Esophagus (tissue), 2 donors: Measurements from ENCODE around the gene FGFR3. TPM values are rescaled to one million over a fixed set of nuclear protein-coding genes. Genes with fewer than 3 reads are reported as not detected.
A peak's percentile ranks its signal among the peaks of the same experiment; 100 is the strongest.

Experiments used
- H3K27ac ChIP-seq, 2 donors: one replicate each; pipeline ENCODE4 v1.5.1; 2013; ENCODE audit warnings: low read depth in 2 of 2, mild to moderate bottlenecking in 2 of 2, inconsistent platforms in 1 of 2, low read length in 1 of 2, moderate library complexity in 1 of 2
- H3K27me3 ChIP-seq, 2 donors: one replicate each; pipeline ENCODE4 v1.6.1; 2013; ENCODE audit warnings: low read length in 2 of 2, control low read depth in 1 of 2, mild to moderate bottlenecking in 1 of 2; ENCODE audit not compliant: insufficient read depth in 2 of 2, control insufficient read depth in 1 of 2
- H3K36me3 ChIP-seq, 2 donors: one replicate each; pipeline ENCODE4 v1.6.1; 2013; ENCODE audit warnings: low read length in 1 of 2; ENCODE audit not compliant: control insufficient read depth in 2 of 2, insufficient read depth in 2 of 2
- H3K4me1 ChIP-seq, 2 donors: one replicate each; pipeline ENCODE4 v1.6.1; 2013; ENCODE audit warnings: low read length in 1 of 2; ENCODE audit not compliant: control insufficient read depth in 2 of 2, insufficient read depth in 2 of 2
- H3K4me3 ChIP-seq, 2 donors: one replicate each; pipeline ENCODE4 v1.5.1; 2013; ENCODE audit warnings: low read length in 2 of 2, mild to moderate bottlenecking in 2 of 2, low read depth in 1 of 2, moderate library complexity in 1 of 2
- H3K9me3 ChIP-seq, 2 donors: one replicate each; pipeline ENCODE4 v1.6.1; 2013; ENCODE audit warnings: mild to moderate bottlenecking in 2 of 2, low read depth in 1 of 2, low read length in 1 of 2, moderate library complexity in 1 of 2; ENCODE audit not compliant: control insufficient read depth in 2 of 2, insufficient read depth in 1 of 2
- WGBS, 2 donors: extraction: QIAGEN DNeasy Blood & Tissue Kit; methylation state at CpG; one replicate each; pipeline ENCODE4 v1.1.7; 2013; 5-methylcytosine and 5-hydroxymethylcytosine counted together
- polyA plus RNA-seq, 2 donors: library from polyadenylated mRNA; stranded (reverse); fragments of 200-250 nt; gene quantifications; one replicate each; pipeline ENCODE4 v1.2.3, GENCODE V29; 2013
- donor health status: healthy with polysubstance abuse.
- donor health status: Bipolar disorder and iron deficiency.

Gene FGFR3
- polyA plus RNA-seq, 2 donors: 97.6 to 121 TPM

DNA sequence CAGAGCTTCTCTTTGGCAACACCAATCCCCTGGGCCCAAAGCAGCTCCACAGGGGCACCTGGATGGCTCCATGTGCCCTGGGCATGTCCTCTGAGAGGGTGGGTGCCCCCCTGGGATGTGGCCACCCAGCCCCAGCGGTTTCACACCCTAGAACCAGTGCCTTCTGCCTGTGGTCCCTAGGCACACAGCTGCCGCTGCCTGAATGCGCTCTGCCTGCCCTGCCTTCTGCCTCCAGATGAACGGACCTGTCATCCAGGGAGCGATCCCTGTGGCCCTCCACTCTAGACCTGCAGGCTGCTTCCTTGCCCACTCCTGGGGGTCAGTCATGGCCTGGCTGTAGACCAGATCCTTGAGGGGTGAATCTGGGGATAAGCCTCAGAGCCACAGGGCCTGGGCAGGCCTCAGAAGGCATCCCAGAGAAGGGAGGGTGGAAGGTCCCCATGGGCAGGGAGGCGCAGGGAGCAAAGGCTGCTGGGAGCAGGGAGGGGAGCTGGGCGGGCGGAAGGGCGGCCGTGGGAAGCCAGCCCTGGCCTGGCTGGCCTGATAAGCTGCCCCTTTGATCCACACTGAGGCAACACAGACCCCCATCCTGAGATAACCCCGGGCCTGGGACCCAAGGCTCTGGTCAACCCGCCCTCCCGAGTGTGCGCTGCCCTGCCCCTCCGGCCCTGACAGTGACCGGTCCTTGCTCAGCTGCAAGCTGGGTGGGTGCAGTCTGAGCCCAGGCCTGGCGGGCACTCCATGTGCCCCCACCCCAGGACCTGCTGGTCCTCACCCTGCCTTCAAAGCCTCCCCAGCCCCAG, 8.1 kb upstream of the FGFR3 start:
- Histone ChIP-seq H3K4me1 (peaks cover 8 to 68% of the 10 kb centered on the region in 2 donors), H3K27ac (peak overlapping the region; percentile 92)

DNA sequence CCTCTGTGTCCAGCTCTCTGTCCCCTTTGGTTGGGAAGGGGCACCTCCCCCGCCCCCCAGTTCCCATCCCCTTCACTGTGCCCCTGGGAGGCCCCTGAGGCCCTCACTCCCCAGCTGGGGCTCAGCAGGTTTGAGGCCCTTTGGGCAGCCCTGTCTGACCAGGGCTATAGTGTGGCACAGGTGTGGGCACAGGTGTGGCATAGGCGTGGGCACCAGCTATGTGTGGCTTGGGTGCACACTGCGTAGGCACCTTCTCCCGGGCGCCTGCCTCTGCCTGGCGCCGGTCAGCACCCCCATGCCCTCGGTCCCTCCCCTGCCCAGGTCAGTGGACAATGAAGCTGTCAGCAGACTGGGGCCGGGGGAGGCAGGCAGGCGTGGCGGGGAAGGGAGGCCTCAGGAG, 7.5 kb upstream of the FGFR3 start:
- H3K4me3 ChIP-seq: no peak overlapping the region
- 69 to 72% methylated on average over 11 of the region's 11 CpGs for WGBS, 2 donors
- H3K27me3 ChIP-seq: no peaks in the 10 kb centered on the region
- H3K27ac ChIP-seq: peak overlapping the region; percentile 92
- H3K9me3 ChIP-seq: no peaks in the 10 kb centered on the region
- peaks cover 8 to 64% of the 10 kb centered on the region in 2 donors for H3K4me1 ChIP-seq
- no peaks in the 10 kb centered on the region for H3K36me3 ChIP-seq

More for the DNA sequence above, 8.1 kb upstream of the FGFR3 start:
- 44 to 59% methylated on average over 17 of the region's 17 CpGs for WGBS, 2 donors
- Histone ChIP-seq H3K36me3 (no peaks in the 10 kb centered on the region), H3K4me3 (no peak overlapping the region), H3K9me3 (no peaks in the 10 kb centered on the region), H3K27me3 (no peaks in the 10 kb centered on the region)

DNA sequence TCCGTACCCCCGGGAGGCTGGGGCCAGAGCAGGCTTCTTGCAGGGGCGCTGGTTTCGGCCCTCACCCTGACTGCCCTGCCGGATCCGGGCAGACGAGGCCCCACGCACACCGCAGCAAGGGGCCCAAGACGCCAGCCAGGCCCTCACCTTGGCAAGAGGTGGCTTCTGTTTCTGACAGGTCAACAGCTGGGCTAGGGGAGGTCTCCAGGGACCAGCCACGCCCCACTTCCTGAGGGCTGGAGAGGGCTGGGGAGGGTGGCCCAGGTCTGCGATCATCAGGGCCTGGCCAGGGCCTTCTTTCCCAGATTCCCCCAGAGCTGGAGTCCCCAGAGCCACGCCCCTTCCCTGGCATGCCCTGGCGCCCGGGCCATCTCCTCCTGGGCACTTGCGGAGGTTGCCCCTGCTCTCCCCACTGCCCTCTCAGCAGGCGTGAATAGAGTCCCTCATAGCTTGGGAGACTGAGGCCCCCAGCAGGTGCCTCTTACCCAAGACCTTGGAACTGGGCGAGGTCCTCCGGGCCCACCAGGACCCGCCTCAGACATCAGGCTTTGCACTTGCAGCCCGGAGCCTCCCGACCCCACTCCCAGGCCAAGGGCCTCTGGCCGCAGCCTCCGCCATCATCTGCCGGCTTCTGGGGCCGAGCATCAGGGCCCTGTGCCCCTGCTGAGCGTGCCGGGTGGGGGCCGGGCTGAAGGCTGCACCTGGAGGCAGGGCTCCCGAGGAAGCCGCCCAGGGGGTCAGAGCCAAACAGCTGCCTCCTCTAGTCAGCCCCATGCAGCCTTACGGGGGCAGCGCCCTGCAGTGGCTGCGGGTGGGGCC, 6.3 kb upstream of the FGFR3 start:
- Histone ChIP-seq H3K4me3 (no peak overlapping the region), H3K27ac (no peak overlapping the region), H3K4me1 (peaks cover 8 to 64% of the 10 kb centered on the region in 2 donors), H3K36me3 (no peaks in the 10 kb centered on the region), H3K9me3 (no peaks in the 10 kb centered on the region), H3K27me3 (no peaks in the 10 kb centered on the region)
- WGBS, 2 donors: 63 to 65% methylated on average over 34 of the region's 34 CpGs

DNA sequence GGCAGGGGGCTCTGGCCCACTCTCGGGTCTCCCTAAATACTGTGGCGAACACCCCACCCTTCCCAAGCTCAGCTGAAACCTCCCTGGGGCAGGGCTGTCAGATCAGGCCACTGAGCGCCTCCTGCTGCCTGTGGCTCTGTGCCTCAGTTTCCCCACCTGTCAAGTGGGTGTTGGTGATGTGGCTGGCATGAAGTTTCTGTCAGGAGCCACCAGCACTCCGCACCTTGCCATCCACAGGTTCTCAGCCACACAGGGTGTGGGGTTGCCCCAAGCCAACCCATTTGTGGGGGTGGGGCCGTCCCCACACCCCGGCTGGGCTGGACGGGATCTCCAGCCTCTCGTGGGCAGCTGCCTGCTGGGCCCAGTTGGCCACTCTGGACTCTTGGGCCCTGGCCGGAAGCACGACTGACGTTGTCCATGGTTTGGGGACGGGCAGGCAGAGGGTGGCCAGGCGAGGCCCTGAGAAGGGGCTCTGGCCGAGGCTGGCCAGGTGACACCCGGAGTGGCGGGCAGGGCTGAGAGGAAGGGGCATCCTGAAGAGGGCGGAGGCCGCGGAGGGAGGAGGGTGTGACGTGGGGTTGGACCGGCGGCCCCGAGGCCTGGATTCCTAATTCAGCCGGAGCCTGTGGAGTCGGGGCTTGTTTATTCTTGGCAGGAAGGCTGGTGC, 5.5 kb upstream of the FGFR3 start:
- H3K27ac ChIP-seq: peak overlapping the region; percentile 7 to 44
- H3K4me3 ChIP-seq: no peak overlapping the region
- H3K36me3 ChIP-seq: no peaks in the 10 kb centered on the region
- no peaks in the 10 kb centered on the region for H3K9me3 ChIP-seq
- WGBS, 2 donors: 34 to 47% methylated on average over 25 of the region's 25 CpGs
- peaks cover 8 to 62% of the 10 kb centered on the region in 2 donors for H3K4me1 ChIP-seq
- H3K27me3 ChIP-seq: no peaks in the 10 kb centered on the region

DNA sequence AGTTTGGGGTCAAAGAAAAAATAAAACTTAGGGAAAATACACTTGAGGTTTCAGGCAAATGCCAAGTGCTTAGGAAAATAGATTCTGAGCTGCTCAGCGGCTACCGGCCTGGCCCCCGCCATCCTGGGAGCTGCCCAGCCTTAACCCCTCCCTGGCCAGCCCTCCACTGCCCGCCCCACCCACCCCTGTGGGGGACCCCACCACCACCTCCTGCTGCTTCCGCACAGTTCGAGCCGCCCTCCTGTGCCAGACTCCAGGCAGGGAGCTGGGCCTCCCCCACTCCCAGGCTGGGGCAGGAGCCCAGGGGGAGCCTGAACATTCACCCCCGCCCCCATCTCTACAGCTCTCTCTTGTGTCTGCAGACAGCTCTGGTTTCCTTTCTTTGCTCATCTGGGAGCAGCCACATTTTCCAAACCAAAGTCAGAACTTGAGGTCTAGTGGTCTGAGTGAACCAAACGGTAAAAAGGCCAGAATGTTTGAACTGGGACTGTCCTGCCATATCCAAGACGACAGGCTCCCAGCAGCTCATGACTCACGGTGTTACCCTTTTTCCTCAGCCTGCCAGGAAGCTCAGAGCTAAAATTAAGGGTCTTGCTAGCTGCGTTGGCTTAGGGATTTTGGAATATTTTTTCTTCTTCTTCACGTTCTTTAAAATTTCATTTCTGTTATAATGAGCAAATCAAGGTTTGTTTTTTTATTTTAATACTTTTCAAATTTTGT, 4.7 kb upstream of the FGFR3 start:
- peak overlapping the region in 1 of 2 donors; percentile 63 for H3K27ac ChIP-seq
- WGBS, 2 donors: 49 to 61% methylated on average over 13 of the region's 13 CpGs

DNA sequence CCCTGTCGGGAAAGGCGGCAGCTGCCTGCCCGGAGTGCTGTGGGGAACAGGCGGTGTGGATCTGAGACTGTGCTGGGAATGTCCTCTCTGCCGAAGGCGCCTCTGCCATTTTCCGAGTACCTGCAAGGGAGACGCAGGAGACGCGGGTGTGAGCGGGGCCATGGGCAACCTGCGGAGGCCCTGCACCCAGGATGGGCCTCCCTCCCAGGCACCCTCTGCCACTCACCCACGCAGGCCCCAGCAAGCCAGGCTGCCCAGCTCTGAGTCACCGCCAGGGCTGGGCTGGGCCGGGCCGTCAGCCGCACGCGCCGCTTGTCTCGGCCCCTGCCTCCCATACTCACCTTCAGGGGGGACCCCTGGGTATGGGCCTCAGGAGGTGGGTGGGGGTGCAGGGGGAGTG, 3.5 kb upstream of the FGFR3 start:
- 49 to 80% methylated on average over 21 of the region's 21 CpGs for WGBS, 2 donors
- no peaks in the 10 kb centered on the region for H3K9me3 ChIP-seq
- peak overlapping the region in 1 of 2 donors; percentile 13 for H3K27ac ChIP-seq
- peaks cover 8 to 49% of the 10 kb centered on the region in 2 donors for H3K4me1 ChIP-seq
- no peak overlapping the region for H3K4me3 ChIP-seq
- no peaks in the 10 kb centered on the region for H3K36me3 ChIP-seq
- H3K27me3 ChIP-seq: no peaks in the 10 kb centered on the region

More for the DNA sequence above, 4.7 kb upstream of the FGFR3 start:
- Histone ChIP-seq H3K27me3 (no peaks in the 10 kb centered on the region), H3K4me3 (no peak overlapping the region), H3K4me1 (peaks cover 8 to 55% of the 10 kb centered on the region in 2 donors), H3K9me3 (no peaks in the 10 kb centered on the region), H3K36me3 (no peaks in the 10 kb centered on the region)

DNA sequence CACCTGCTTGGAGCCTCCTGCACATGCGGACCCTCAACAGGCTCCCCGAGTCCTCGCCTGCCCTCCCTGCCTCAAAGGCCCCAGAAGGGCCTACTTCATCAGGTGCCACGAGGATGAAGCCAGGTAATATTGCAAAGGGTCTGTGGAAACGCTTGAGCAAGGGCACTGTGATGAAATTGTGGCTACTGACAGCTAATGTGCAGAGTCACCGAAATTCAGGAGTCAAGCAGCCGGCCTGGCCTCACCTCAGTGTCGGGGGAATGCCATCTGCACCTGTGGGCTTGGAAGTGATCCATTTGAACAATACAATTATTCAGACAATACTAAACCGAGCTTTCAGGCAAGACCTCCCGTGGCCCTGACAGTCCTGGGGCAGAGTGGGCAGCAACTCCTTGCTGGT, 3.1 kb upstream of the FGFR3 start:
- WGBS, 2 donors: 62 to 71% methylated on average over 10 of the region's 10 CpGs
- Histone ChIP-seq H3K9me3 (no peaks in the 10 kb centered on the region), H3K4me1 (peaks cover 8 to 45% of the 10 kb centered on the region in 2 donors), H3K4me3 (no peak overlapping the region), H3K27me3 (no peaks in the 10 kb centered on the region), H3K27ac (no peak overlapping the region), H3K36me3 (no peaks in the 10 kb centered on the region)

DNA sequence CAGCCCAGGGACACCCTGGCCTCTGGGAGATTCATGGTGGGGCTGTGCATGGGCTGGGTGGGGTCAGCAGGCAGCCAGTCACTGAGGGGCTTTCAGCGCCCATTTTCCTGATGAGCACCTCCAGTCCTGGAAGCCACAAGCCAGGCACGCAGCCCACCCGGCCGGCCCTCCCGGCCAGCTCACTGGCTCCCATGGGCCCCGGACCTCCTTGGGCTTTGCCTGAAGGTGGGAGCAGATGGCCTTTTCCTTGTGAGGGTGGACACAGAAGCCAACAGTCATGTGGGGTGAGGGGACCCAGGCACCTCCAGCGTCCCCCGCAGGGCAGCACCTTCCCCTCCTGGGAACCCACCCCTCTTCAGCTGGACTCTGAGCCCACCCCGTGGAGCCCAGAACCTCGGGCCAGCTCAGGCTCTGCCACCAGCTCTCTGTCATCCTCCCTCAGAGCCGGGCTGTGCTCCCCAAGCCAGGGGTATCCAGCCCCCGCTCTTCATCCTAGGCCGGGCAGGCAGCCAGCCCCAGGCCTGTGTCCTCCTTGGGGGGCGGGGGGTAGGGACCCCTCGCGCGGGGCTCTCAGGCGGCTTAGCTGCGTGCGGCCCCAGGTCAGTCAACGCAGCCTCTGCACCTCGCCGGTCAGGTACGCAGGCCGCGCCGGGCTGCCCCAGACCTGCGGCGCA, 798 bp upstream of the FGFR3 start:
- H3K36me3 ChIP-seq: peaks cover 0 to 9% of the 10 kb centered on the region in 2 donors
- H3K4me3 ChIP-seq: no peak overlapping the region
- peaks cover 10 to 34% of the 10 kb centered on the region in 2 donors for H3K4me1 ChIP-seq
- 64 to 65% methylated on average over 23 to 29 of the region's 29 CpGs for WGBS, 2 donors
- H3K9me3 ChIP-seq: no peaks in the 10 kb centered on the region
- H3K27me3 ChIP-seq: no peaks in the 10 kb centered on the region
- peak overlapping the region in 1 of 2 donors; percentile 45 for H3K27ac ChIP-seq
